Measurements from ENCODE around the gene PRKCQ. TPM values are rescaled to one million over a fixed set of nuclear protein-coding genes. Genes with fewer than 3 reads are reported as not detected.

The PRKCQ gene
- total and polyA plus RNA-seq, 2 experiments from 2014 or later, result 0.43 to 0.97 TPM

DNA sequence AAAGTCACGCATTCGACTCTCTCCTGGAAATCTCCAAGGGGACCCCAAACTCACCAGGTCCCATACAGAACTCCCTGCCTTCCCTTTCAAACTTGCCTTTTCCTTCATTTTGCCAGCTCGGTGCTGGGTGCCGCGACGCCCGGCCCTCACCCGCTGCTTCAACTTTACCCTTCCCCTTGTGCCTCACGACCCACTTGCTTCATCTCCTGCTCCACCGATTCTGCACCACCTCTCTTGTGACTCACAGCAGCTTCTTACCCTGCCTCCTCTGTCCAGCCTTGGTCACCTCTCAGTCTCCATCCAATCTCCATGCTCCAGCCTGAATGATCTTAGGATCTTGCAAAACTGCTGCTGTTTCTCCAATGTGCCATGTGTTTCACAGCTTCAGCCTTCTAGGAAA lies 59.9 kb downstream of the PRKCQ start:
- WGBS (ENCODE audit: low lambda C conversion rate, missing lambda C conversion rate), result 95% methylated on average over 10 of the region's 10 CpGs

DNA sequence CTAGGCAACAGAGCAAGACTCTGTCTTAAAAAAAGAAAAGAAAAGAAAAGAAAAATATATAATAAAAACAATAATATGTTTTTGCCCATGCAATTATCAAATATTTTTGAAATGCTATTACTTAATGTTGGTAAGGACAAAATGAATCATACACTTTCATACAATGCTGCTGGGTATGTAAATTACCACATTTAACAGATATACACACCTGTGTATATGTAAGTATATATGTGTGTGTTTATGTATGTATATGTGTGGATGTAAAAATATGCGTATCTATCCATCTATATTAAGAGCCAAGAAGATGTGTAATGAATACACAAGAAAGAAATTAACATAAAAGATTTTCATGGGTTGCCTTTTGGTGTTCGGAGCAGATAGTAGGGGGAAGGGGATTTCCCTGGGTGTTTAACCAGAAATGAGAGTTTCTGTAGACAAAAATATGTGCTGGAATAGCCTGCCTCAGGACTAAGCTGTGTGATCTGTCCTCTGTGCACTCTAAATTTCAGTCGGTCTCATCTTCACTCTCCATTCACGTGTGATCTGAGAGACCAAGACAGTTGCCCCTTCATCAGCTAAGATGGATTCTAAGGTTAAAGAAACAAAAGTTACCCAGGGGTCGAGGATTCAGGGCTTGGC lies 61.2 kb downstream of the PRKCQ start:
- TF ChIP-seq, protein P1, sequence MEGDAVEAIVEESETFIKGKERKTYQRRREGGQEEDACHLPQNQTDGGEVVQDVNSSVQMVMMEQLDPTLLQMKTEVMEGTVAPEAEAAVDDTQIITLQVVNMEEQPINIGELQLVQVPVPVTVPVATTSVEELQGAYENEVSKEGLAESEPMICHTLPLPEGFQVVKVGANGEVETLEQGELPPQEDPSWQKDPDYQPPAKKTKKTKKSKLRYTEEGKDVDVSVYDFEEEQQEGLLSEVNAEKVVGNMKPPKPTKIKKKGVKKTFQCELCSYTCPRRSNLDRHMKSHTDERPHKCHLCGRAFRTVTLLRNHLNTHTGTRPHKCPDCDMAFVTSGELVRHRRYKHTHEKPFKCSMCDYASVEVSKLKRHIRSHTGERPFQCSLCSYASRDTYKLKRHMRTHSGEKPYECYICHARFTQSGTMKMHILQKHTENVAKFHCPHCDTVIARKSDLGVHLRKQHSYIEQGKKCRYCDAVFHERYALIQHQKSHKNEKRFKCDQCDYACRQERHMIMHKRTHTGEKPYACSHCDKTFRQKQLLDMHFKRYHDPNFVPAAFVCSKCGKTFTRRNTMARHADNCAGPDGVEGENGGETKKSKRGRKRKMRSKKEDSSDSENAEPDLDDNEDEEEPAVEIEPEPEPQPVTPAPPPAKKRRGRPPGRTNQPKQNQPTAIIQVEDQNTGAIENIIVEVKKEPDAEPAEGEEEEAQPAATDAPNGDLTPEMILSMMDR (IDR thresholded peaks at IDR 0.05; ENCODE audit: poor library complexity), result no peak
- TF ChIP-seq EZH2phosphoT487 (IDR thresholded peaks at IDR 0.05; ENCODE audit: low read depth, severe bottlenecking, unreplicated experiment) (no peak), EZH2 (IDR thresholded peaks at IDR 0.05; ENCODE audit: borderline replicate concordance) (no peak)
- Histone ChIP-seq H3K9me2 (replicated peaks; ENCODE audit: insufficient read depth) (no peaks in the 10 kb centered on the region), H3K27me3 (peaks cover 5% of the 10 kb centered on the region), H3K4me3 (no peak overlapping the region), H3K27ac (no peak overlapping the region), H3K4me1 (ENCODE audit: insufficient read depth) (no peaks in the 10 kb centered on the region), H4K20me1 (ENCODE audit: insufficient read depth, poor library complexity, severe bottlenecking) (no peaks in the 10 kb centered on the region), H3K79me2 (no peaks in the 10 kb centered on the region), H2AFZ (no peak overlapping the region), H3K9me3 (ENCODE audit: low read depth) (no peaks in the 10 kb centered on the region), H3K36me3 (replicated peaks; ENCODE audit: insufficient read depth, low read depth) (no peaks in the 10 kb centered on the region), H3K4me2 (no peak overlapping the region)
- 87% methylated on average over 5 of the region's 5 CpGs for WGBS (ENCODE audit: low lambda C conversion rate, missing lambda C conversion rate)
- no peak for DNase-seq (ENCODE audit: low spot score)

More for the DNA sequence above, 59.9 kb downstream of the PRKCQ start:
- peaks cover 5% of the 10 kb centered on the region for H3K27me3 ChIP-seq
- H3K79me2 ChIP-seq, result no peaks in the 10 kb centered on the region
- no peaks in the 10 kb centered on the region for H3K36me3 ChIP-seq (replicated peaks; ENCODE audit: insufficient read depth, low read depth)
- no peak overlapping the region for H3K4me2 ChIP-seq
- no peaks in the 10 kb centered on the region for H3K4me1 ChIP-seq (ENCODE audit: insufficient read depth)
- no peak overlapping the region for H2AFZ ChIP-seq
- no peak overlapping the region for H3K27ac ChIP-seq
- no peak overlapping the region for H3K4me3 ChIP-seq
- DNase-seq (ENCODE audit: low spot score), result no peak
- H3K9me2 ChIP-seq (replicated peaks; ENCODE audit: insufficient read depth), result no peaks in the 10 kb centered on the region
- H4K20me1 ChIP-seq (ENCODE audit: insufficient read depth, poor library complexity, severe bottlenecking), result no peaks in the 10 kb centered on the region
- TF ChIP-seq EZH2phosphoT487 (IDR thresholded peaks at IDR 0.05; ENCODE audit: low read depth, severe bottlenecking, unreplicated experiment), result no peak
- no peak for TF ChIP-seq EZH2 (IDR thresholded peaks at IDR 0.05; ENCODE audit: borderline replicate concordance)
- TF ChIP-seq, protein P1 (IDR thresholded peaks at IDR 0.05; ENCODE audit: poor library complexity), result no peak
- no peaks in the 10 kb centered on the region for H3K9me3 ChIP-seq (ENCODE audit: low read depth)

DNA sequence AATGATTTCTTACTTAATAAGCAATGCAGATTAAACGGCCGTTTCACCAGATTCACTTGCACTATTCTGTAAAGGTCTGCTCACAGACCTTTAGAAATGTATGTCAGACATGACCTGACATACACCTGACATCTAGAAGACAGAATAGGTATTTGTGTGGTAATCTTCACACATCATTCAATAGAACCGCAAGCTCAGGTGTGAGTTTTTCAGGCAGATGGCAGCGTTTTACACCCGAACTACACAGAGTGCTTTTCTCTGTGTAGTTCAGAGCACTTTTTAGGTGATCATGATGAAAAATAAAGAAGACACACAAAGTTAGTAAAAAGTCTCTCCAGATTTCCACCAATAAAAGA lies 63.2 kb downstream of the PRKCQ start:
- DNase-seq (ENCODE audit: low spot score), result no peak
- WGBS (ENCODE audit: low lambda C conversion rate, missing lambda C conversion rate), result 77% methylated on average over 5 of the region's 5 CpGs
- H3K4me2 ChIP-seq, result no peak overlapping the region

More for the DNA sequence above, 63.2 kb downstream of the PRKCQ start:
- H3K9me3 ChIP-seq (ENCODE audit: low read depth), result no peaks in the 10 kb centered on the region
- peaks cover 5% of the 10 kb centered on the region for H3K27me3 ChIP-seq
- H3K27ac ChIP-seq, result no peak overlapping the region
- H3K4me3 ChIP-seq, result no peak overlapping the region
- no peaks in the 10 kb centered on the region for H4K20me1 ChIP-seq (ENCODE audit: insufficient read depth, poor library complexity, severe bottlenecking)
- H3K79me2 ChIP-seq, result no peaks in the 10 kb centered on the region
- H2AFZ ChIP-seq, result no peak overlapping the region
- H3K4me1 ChIP-seq (ENCODE audit: insufficient read depth), result no peaks in the 10 kb centered on the region
- H3K9me2 ChIP-seq (replicated peaks; ENCODE audit: insufficient read depth), result no peaks in the 10 kb centered on the region
- no peaks in the 10 kb centered on the region for H3K36me3 ChIP-seq (replicated peaks; ENCODE audit: insufficient read depth, low read depth)
- TF ChIP-seq EZH2phosphoT487 (IDR thresholded peaks at IDR 0.05; ENCODE audit: low read depth, severe bottlenecking, unreplicated experiment) (no peak), EZH2 (IDR thresholded peaks at IDR 0.05; ENCODE audit: borderline replicate concordance) (no peak)
- TF ChIP-seq, protein P1 (IDR thresholded peaks at IDR 0.05; ENCODE audit: poor library complexity), result no peak

Measured in hepatocyte (in vitro differentiated cells).